Stimulated activated CD4-positive, alpha-beta T cell treated with anti-CD3 and anti-CD28 coated beads, Interleukin-12 subunit alpha, Interleukin-12 subunit beta, amount 100 ng/mL, for 48 hours (primary cell): ENCODE data around the gene MRTFB.

Experiments used
- DNase-seq, 3 donors: peaks; one replicate each; pipeline ENCODE4 v3.0.0-alpha.2; 2020; ENCODE audit warnings: low read depth in 2 of 3, low spot score in 1 of 3

MRTFB gene

DNA sequence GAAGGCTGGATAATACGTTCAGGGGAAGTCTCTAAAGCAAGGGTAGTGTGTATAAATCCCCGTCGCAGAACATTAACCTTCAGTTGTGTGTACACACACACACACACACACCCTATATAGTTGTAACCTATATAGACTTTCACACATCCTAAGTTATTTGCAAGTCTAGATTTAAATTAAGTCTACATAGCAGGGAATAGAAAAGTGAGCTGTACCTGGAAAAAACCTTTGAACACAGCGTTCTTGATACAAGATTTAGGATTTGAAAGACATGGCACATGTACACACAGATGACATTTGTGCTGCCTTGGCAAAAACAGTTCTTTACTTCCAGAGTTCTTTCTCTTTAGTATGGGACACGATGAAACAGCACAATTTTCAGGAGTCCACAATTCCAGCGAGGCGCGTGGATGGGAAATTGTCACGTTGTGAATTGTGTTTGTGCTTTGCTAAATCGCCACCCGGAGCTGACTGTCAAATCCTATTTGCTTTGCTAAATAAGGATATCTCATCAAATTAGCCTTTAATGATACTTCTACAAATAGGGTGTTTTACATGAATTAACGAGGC is 233.9 kb downstream of the MRTFB start:
- no peak for DNase-seq

- DNase-seq: no peak
Observed at GRCh38 chr16:14306485-14307058, 235.5 kb downstream of the MRTFB start.

DNA sequence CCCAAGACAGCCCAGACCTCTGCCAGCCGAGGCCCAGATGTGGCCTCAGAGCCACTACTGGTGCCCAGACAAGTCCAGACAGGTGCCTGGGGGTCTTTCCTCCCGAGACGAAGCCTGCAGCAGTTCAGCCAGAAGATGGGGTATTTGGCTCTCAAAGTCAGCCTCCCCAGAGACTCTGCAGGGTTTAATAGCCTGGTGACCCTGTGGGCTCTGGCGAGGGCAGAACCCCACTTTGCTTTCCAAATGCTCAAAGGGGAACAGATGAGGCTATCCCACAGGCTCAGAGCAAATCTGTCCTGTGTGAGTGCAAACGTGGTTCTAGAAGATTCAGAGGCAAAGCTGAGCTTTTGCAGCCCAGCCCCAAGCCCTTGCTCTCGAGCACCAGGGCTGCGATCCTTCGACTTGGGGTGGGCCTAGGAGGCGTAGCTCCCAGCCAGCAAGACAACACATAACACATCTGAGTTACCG is 236.0 kb downstream of the MRTFB start:
- DNase-seq: no peak

- DNase-seq: no peak
Observed at GRCh38 chr16:14307527-14308367, 236.6 kb downstream of the MRTFB start.

DNA sequence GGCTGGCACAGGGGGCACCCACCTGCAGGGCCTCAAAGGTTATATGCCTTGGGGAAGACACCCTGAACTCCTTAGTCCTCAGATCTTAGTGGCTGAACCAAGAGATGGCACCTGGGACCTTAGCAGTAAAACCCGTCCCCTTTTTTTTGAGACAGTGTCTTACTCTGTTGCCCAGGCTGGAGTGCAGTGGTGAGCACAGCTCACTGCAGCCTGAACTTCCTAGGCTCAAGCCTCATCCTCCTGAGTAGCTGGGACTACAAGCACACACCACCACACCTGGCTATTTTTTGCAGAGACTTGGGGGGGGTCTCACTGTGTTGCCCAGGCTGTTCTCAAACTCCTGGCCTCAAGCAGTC is 237.2 kb downstream of the MRTFB start:
- no peak for DNase-seq

GRCh38 chr16:14309001-14309886 is 238.1 kb downstream of the MRTFB start:
- DNase-seq: no peak

DNA sequence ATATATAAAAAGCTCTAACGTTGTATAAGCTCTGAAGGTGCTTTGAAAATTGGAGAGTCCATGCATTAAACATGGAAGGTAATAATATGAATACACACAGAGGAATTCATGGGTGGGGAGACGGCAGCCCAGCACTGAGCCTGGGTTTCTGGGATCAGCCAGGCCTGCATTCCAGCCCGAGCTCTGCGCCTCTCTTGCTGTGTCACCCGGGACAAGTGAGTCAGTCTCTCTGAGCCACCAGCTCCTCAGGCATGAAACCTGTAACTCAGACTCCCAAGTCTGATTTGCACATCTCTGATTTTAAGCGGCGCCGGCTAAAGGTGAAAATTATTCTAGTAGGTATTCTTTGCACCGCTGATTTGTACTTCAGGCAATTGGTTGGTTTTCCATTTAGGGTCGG is 238.8 kb downstream of the MRTFB start:
- no peak for DNase-seq

- no peak for DNase-seq
Observed at GRCh38 chr16:14310519-14310991, 239.4 kb downstream of the MRTFB start.

DNA sequence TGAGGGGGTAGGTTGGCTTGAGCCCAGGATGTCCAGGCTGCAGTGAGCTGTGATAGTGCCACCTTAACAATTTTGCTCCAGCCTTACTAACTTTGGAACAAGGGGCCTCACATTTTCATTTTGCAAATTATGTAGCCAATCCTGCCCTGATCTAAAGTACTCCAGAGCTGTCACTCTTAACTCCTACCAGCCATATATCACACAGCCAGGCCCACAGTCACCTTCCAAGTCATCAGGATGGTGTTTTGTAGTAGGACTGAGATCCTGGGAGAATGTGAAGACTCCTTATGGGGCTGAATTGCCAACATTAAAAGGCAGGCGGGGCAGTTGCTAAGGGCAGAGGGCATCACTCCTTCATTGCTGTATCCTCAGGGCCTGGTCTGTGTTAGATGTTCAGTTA is 243.0 kb downstream of the MRTFB start:
- DNase-seq: no peak

DNA sequence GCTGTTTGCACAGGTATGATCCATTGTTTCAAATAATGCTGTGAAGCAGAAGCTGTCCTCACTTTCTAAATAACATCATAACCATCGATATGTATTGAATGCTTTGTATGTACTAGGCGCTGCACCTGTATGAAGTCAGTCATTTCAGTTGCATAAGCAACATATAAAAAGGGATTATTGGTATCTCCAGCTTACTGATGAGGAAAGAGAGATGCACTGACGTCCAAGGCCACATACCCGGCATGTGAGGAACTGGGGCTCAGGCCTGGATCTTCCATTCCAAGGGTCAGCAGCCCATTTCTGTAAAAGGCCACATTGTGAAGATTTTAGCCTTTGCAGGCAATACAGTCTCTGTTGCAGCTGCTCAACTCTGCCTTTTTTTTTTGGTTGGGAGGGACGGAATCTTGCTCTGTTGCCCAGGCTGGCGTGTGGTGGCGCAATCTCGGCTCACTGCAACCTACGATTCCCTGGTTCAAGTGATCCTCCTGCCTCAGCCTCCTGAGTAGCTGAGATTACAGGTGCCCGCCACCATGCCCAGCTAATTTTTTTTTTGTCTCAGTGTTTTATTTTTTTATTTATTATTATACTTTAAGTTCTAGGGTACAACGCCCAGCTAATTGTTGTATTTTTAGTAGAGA is 244.7 kb downstream of the MRTFB start:
- DNase-seq: no peak
